Activated CD8-positive, alpha-beta T cell treated with anti-CD3 and anti-CD28 coated beads, Interleukin-2, amount 10 ng/mL, durations not matched to agents 7 days and 5 days (primary cell): ENCODE data around the gene PIGX. TPM values are rescaled to one million over a fixed set of nuclear protein-coding genes. Genes with fewer than 3 reads are reported as not detected.
A peak's percentile ranks its signal among the peaks of the same experiment; 100 is the strongest.

Experiments
- ATAC-seq: fragments of 150-1000 bp; cut with Tn5 transposase; one replicate; pipeline ENCODE4 v1.10.0; 2021; ENCODE audit warnings: moderate library complexity
- CTCF ChIA-PET: fragments of 350-600 bp; sonication (Branson Sonifier 250); formaldehyde crosslinking; loops from one replicate; lab custom pipeline; 2021; ENCODE audit warnings: antibody characterized with exemption; lab: Charles Lee
- POLR2A ChIA-PET: fragments of 350-600 bp; sonication (Branson Sonifier 250); formaldehyde crosslinking; loops from one replicate; lab custom pipeline; 2021; ENCODE audit warnings: antibody characterized with exemption; lab: Charles Lee
- DNase-seq: peaks from one replicate; pipeline ENCODE4 v3.0.0-alpha.2; 2020
- H3K27ac Mint-ChIP-seq: one replicate; pipeline ENCODE4 v1.8.0; 2021; ENCODE audit warnings: mild to moderate bottlenecking, mixed read lengths
- H3K27me3 Mint-ChIP-seq: one replicate; pipeline ENCODE4 v1.8.0; 2021; ENCODE audit warnings: low read depth, mixed read lengths
- H3K36me3 Mint-ChIP-seq: one replicate; pipeline ENCODE4 v1.8.0; 2021; ENCODE audit warnings: low read depth, mixed read lengths
- H3K4me1 Mint-ChIP-seq: one replicate; pipeline ENCODE4 v1.8.0; 2021; ENCODE audit warnings: low read depth, mixed read lengths
- H3K4me3 Mint-ChIP-seq: one replicate; pipeline ENCODE4 v1.8.0; 2021; ENCODE audit warnings: mild to moderate bottlenecking, mixed read lengths
- H3K9me3 Mint-ChIP-seq: one replicate; pipeline ENCODE4 v1.8.0; 2022; ENCODE audit warnings: mixed read lengths; ENCODE audit not compliant: insufficient read depth
- total RNA-seq, 2 experiments: library from RNA; stranded (reverse); gene quantifications; one replicate each; pipeline ENCODE4 v1.2.3, GENCODE V29; 2021

The PIGX gene
- total RNA-seq, 2 experiments from 2014 or later: 41.5 to 42.1 TPM

GRCh38 chr3:196686436-196686835 lies 25.7 kb upstream of the PIGX start:
- Mint-ChIP-seq H3K9me3 (peaks cover 8% of the 10 kb centered on the region), H3K4me3 (no peak overlapping the region), H3K27ac (peak overlapping the region; percentile 4), H3K27me3 (no peaks in the 10 kb centered on the region), H3K4me1 (peaks cover 29% of the 10 kb centered on the region), H3K36me3 (peaks cover 12% of the 10 kb centered on the region)
- CTCF ChIA-PET: interaction anchor here (0.7 to 8.9 kb wide), 5 partner anchors 10 to 158 kb away, joined by 3 to 211 read pairs (median 15); partner anchors contain the start of gene NRROS
- POLR2A ChIA-PET: interaction anchor here (0.6 to 2.0 kb wide), 2 partner anchors 55 to 271 kb away, joined by 3 to 6 read pairs; no protein-coding TSS in a partner anchor
- DNase-seq (no peak), ATAC-seq (no peak)

- Mint-ChIP-seq H3K9me3 (peaks cover 2% of the 10 kb centered on the region), H3K4me3 (no peak overlapping the region), H3K27ac (no peak overlapping the region), H3K36me3 (peaks cover 5% of the 10 kb centered on the region), H3K4me1 (peaks cover 29% of the 10 kb centered on the region), H3K27me3 (no peaks in the 10 kb centered on the region)
- ChIA-PET CTCF (interaction anchor here (1.8 to 8.9 kb wide), 2 partner anchors 9 to 80 kb away, joined by 5 to 211 read pairs; no protein-coding TSS in a partner anchor), POLR2A (interaction anchor here (1.2 to 2.0 kb wide), 3 partner anchors 11 to 119 kb away, joined by 3 to 6 read pairs (median 3); partner anchors contain the start of gene FBXO45)
- ATAC-seq (no peak), DNase-seq (no peak)
Measured at GRCh38 chr3:196688349-196688748, 23.8 kb upstream of the PIGX start.

GRCh38 chr3:196689941-196690660 lies 22.1 kb upstream of the PIGX start:
- ChIA-PET CTCF (interaction anchor here (8.9 kb wide), 1 partner anchor 82 kb away, joined by 211 read pairs; no protein-coding TSS in a partner anchor), POLR2A (no interaction called here)
- Mint-ChIP-seq H3K27me3 (no peaks in the 10 kb centered on the region), H3K9me3 (no peaks in the 10 kb centered on the region), H3K4me1 (peaks cover 17% of the 10 kb centered on the region), H3K36me3 (no peaks in the 10 kb centered on the region), H3K4me3 (no peak overlapping the region), H3K27ac (no peak overlapping the region)
- ATAC-seq (no peak), DNase-seq (no peak)

GRCh38 chr3:196691386-196691785 lies 20.8 kb upstream of the PIGX start:
- H3K4me3 Mint-ChIP-seq: no peak overlapping the region
- no peaks in the 10 kb centered on the region for H3K9me3 Mint-ChIP-seq
- POLR2A ChIA-PET: interaction anchor here (0.5 kb wide), 1 partner anchor 95 kb away, joined by 3 read pairs; no protein-coding TSS in a partner anchor
- DNase-seq (no peak), ATAC-seq (no peak)
- peaks cover 12% of the 10 kb centered on the region for H3K4me1 Mint-ChIP-seq
- H3K27me3 Mint-ChIP-seq: no peaks in the 10 kb centered on the region
- CTCF ChIA-PET: interaction anchor here (8.9 kb wide), 1 partner anchor 83 kb away, joined by 211 read pairs; no protein-coding TSS in a partner anchor
- no peak overlapping the region for H3K27ac Mint-ChIP-seq
- no peaks in the 10 kb centered on the region for H3K36me3 Mint-ChIP-seq

GRCh38 chr3:196694202-196694638 lies 18.0 kb upstream of the PIGX start:
- H3K27ac Mint-ChIP-seq: peak overlapping the region; percentile 25
- ChIA-PET CTCF (interaction anchor here (0.7 to 2.2 kb wide), 7 partner anchors 9 to 91 kb away, joined by 4 to 8 read pairs (median 5); no protein-coding TSS in a partner anchor), POLR2A (no interaction called here)
- DNase-seq (peak; percentile 31), ATAC-seq (peak; percentile 74)
- no peaks in the 10 kb centered on the region for H3K36me3 Mint-ChIP-seq
- H3K4me3 Mint-ChIP-seq: no peak overlapping the region
- H3K4me1 Mint-ChIP-seq: peaks cover 2% of the 10 kb centered on the region
- no peaks in the 10 kb centered on the region for H3K9me3 Mint-ChIP-seq
- H3K27me3 Mint-ChIP-seq: peaks cover 2% of the 10 kb centered on the region

- no peaks in the 10 kb centered on the region for H3K9me3 Mint-ChIP-seq
- H3K4me3 Mint-ChIP-seq: no peak overlapping the region
- peaks cover 2% of the 10 kb centered on the region for H3K27me3 Mint-ChIP-seq
- POLR2A ChIA-PET: no interaction called here
- no peaks in the 10 kb centered on the region for H3K36me3 Mint-ChIP-seq
- H3K4me1 Mint-ChIP-seq: peaks cover 2% of the 10 kb centered on the region
- CTCF ChIA-PET: interaction anchor here (1.6 to 2.5 kb wide), 2 partner anchors 10 to 167 kb away, joined by 4 to 10 read pairs; no protein-coding TSS in a partner anchor
- H3K27ac Mint-ChIP-seq: peak overlapping the region; percentile 34
- no peak for DNase-seq
- no peak for ATAC-seq
Measured at GRCh38 chr3:196694941-196695848, 17.0 kb upstream of the PIGX start.

GRCh38 chr3:196695849-196696226 lies 16.3 kb upstream of the PIGX start:
- Mint-ChIP-seq H3K27me3 (peaks cover 2% of the 10 kb centered on the region), H3K4me1 (peaks cover 2% of the 10 kb centered on the region), H3K9me3 (no peaks in the 10 kb centered on the region), H3K4me3 (no peak overlapping the region), H3K27ac (peak overlapping the region; percentile 34), H3K36me3 (no peaks in the 10 kb centered on the region)
- POLR2A ChIA-PET: no interaction called here
- no peak for ATAC-seq
- CTCF ChIA-PET: interaction anchor here (1.6 to 2.5 kb wide), 2 partner anchors 11 to 167 kb away, joined by 4 to 10 read pairs; no protein-coding TSS in a partner anchor
- DNase-seq: no peak

GRCh38 chr3:196697270-196697669 lies 14.9 kb upstream of the PIGX start:
- Mint-ChIP-seq H3K4me1 (peaks cover 2% of the 10 kb centered on the region), H3K36me3 (no peaks in the 10 kb centered on the region), H3K9me3 (no peaks in the 10 kb centered on the region), H3K4me3 (no peak overlapping the region), H3K27ac (no peak overlapping the region), H3K27me3 (peaks cover 2% of the 10 kb centered on the region)
- ChIA-PET CTCF (interaction anchor here (1.0 to 2.5 kb wide), 4 partner anchors 10 to 272 kb away, joined by 3 to 10 read pairs (median 4); no protein-coding TSS in a partner anchor), POLR2A (interaction anchor here (0.6 kb wide), 1 partner anchor 128 kb away, joined by 3 read pairs; no protein-coding TSS in a partner anchor)
- DNase-seq (no peak), ATAC-seq (no peak)

GRCh38 chr3:196699749-196700148 lies 12.4 kb upstream of the PIGX start:
- ATAC-seq (no peak), DNase-seq (no peak)
- H3K4me1 Mint-ChIP-seq: no peaks in the 10 kb centered on the region
- ChIA-PET POLR2A (no interaction called here), CTCF (no interaction called here)
- H3K36me3 Mint-ChIP-seq: no peaks in the 10 kb centered on the region
- H3K4me3 Mint-ChIP-seq: no peak overlapping the region
- H3K27ac Mint-ChIP-seq: no peak overlapping the region
- peaks cover 2% of the 10 kb centered on the region for H3K27me3 Mint-ChIP-seq
- no peaks in the 10 kb centered on the region for H3K9me3 Mint-ChIP-seq

GRCh38 chr3:196700801-196701200 lies 11.4 kb upstream of the PIGX start:
- ATAC-seq (no peak), DNase-seq (no peak)
- ChIA-PET POLR2A (no interaction called here), CTCF (no interaction called here)
- Mint-ChIP-seq H3K4me1 (no peaks in the 10 kb centered on the region), H3K9me3 (no peaks in the 10 kb centered on the region), H3K27me3 (peaks cover 2% of the 10 kb centered on the region), H3K4me3 (no peak overlapping the region), H3K27ac (no peak overlapping the region), H3K36me3 (no peaks in the 10 kb centered on the region)

GRCh38 chr3:196706327-196706726 lies 5.8 kb upstream of the PIGX start:
- Mint-ChIP-seq H3K4me3 (no peak overlapping the region), H3K27me3 (no peaks in the 10 kb centered on the region), H3K36me3 (peaks cover 2% of the 10 kb centered on the region), H3K27ac (no peak overlapping the region), H3K4me1 (peaks cover 8% of the 10 kb centered on the region), H3K9me3 (no peaks in the 10 kb centered on the region)
- POLR2A ChIA-PET: no interaction called here
- no peak for DNase-seq
- CTCF ChIA-PET: interaction anchor here (2.2 kb wide), 1 partner anchor 102 kb away, joined by 6 read pairs; no protein-coding TSS in a partner anchor
- no peak for ATAC-seq
